ENCODE data around the gene PHLDB2.

The PHLDB2 gene

DNA sequence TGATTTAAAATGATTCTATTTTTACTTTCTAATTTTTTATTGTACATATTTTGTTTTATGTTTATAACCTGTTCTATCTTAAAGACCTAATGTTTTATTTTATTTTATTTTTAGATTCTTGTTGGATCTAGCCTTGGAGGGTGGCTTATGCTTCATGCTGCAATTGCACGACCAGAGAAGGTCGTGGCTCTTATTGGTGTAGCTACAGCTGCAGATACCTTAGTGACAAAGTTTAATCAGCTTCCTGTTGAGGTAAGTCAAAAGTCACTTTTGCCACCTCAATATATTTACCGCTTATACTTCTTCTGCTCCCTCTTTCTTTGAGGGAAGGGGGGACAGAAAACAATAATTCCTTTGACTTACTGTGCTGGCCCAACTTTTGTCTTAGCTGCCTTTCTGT is 127.7 kb downstream of the PHLDB2 start:
- no peak for DNase-seq (ENCODE audit: extremely low read depth in 1 of 2, low read depth in 1 of 2)

DNA sequence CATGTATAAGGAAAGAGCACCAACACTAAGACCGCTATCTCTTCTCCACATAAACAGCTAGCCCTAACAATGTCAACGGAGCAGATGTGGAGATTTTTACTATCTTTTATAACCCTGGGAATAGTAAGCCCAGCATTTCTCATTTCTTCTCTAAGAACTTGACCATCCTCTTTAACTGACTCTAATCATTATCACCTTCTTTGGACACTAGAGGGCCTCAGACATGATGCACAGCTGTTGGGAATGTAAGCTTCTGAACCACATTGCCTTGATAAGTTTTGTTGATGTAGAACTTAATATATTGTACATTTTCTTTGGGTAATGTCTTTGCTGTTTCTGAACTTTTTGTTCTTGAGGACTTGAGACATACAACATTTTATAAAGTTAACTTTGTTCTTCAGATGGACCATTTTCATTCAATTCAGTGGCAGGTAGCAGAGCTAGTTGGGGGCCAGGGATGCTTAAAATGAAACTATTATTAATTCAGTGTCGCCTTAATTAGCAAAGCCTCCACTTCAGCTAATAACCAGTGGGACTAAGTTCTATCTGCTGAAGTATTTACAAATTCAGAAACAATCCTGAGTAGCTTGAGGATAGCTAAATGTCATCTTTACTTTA is 130.1 kb downstream of the PHLDB2 start:
- DNase-seq (ENCODE audit: extremely low read depth in 1 of 2, low read depth in 1 of 2): no peak

DNA sequence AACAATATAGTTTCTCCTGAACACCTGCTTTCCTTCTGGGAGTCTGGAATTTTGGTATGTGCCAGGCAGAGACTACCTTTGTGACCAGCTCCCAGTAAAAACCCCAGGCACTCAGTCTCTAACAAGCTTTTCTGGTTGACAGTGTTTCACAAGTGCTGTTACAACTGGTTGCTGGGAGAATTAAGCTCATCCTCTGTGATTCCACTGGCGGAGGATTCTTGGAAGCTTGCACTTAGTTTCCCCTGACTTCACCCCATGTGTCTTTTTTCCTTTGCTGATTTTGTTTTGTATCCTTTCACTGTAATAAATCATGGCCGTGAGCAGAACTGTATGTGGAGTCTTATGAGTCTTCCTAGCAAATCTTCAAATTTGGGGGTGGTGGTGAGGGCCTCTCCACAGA is 134.0 kb downstream of the PHLDB2 start:
- DNase-seq (ENCODE audit: extremely low read depth in 1 of 2, low read depth in 1 of 2): no peak

DNA sequence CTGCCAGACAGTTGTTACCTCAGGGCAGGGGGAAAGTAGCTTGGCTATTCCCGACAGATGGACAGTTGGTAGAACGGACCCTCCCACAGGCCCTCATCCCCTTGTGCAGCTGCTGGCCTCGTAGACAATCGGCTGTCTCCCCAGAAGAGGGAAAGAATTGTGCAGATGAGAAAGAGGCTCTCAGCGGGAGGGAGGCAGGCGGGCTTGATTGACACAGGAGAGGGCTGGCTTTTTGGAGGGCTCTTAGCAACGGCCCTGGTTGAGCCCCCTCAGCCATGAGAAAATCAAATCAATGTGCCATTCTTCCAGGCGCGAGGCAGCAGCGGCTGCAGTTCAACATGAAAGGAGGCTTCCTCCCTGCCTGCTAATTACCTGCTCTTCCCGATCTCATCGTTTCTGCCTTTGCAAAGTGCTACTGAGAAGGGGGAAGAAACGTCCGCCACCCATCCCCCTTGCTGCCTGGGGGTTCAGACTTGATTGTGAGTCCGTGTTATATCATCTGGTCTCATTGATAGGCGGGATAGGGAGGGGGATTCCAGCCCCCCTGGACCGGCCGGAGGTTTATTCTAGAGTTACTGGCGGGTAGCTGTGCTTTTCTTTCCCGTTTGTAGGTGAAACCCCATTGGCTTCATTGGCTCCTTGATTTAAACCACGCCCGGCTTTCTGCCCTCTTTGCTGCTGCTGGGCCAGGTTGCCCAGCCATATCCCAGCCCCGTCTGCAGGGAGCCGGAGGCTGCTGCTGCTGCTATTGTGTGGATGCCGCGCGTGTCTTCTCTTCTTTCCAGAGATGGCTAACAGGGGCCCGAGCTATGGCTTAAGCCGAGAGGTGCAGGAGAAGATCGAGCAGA is 139.8 kb downstream of the PHLDB2 start, which contains the start of gene TAGLN3:
TSS of gene TAGLN3 (plus strand) at position 287 of the 848 bp plus-strand sequence. CDS start at position 788, 501 bp downstream.
- no peak for DNase-seq (ENCODE audit: extremely low read depth in 1 of 2, low read depth in 1 of 2)

DNA sequence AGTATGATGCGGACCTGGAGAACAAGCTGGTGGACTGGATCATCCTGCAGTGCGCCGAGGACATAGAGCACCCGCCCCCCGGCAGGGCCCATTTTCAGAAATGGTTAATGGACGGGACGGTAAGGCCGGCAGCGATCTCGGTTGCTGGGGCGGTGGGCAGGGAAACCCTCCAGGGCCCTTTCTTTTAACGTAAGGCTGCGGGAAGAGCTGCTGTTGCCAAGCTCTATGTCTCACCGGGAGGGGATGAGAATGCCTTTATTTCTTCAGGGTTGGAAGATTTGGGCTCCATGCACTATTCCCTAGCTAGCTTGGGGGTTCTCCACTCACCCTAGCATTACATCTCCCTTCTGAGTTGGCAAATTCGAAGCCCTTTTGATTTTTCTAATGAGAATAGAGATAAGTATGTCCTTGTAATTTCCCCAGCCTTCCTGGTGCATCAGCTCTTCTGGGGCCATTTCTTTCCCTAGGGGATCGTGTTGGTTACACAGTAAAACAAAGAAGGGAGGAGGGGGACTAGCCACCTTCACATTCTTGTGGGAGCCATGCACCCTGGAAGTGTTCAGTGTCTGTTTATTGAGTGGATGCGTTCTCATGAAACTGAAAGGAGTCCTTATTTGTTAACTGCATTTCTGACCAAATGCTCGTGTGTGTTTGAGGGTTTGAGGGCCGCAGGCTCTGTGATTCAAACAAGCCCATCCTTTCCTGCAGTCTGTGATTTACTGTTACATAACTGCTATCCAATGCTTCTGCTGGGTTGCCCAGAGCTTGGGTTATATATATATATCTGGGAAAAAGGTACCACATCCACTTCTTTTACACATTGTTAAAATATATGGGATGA is 140.6 kb downstream of the PHLDB2 start:
- DNase-seq (ENCODE audit: extremely low read depth in 1 of 2, low read depth in 1 of 2): no peak

DNA sequence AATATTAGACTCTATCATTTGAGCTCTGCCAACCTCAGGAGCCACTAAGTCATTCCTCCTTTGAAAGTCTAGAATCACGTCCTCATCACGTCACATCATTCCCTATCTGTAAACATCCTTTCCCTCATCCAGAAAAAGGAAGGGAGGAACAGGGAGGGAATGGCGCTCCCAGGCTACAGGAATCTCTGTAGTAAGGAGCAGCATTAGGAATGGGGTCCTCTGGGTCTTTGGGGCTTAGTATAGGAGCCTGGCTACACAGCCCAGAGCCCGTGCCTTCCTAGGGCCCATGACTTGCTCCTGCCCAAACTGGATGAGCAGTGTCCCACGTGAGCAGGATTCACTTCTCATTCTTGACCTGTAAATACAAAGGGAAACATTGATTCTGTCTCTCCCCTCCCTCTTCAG is 141.3 kb downstream of the PHLDB2 start:
- DNase-seq (ENCODE audit: extremely low read depth in 1 of 2, low read depth in 1 of 2): no peak

DNA sequence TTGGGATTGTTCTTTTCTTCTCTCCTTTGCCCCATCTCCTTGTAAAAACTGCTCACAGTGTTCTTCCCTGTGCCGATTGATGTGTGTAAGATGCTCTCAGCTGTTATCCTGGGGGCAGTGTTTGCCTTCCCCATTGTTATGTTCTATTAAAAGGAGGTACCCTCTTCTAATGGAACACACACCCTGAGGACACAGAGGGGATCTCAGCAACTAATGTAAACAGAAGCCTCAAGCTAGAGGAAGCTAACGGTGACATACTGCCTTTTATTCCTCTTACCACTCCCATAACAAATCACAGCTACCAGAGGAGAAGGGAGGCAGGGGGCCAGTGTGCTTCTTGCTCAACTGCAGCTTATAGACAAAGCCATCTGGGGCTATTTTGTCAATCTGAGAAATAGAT is 141.9 kb downstream of the PHLDB2 start:
- DNase-seq (ENCODE audit: extremely low read depth in 1 of 2, low read depth in 1 of 2): no peak

DNA sequence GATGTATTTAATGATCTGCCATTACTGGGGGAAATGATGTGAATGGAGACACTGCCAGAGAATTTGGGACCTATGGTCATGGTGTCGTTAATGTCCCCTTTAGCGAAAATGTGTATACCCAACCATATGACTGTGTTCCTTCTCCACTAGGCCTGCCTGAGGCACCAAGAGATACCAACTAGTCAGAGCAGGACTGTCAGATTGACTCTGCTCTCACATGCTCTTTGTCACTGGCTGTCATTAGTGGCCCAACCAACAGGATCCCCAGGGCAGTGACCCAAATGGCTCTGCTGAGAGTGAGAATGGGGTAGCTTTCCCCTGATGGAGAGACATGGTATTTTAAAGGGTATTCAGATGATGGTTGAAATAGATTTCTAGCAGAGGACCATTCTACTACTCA is 142.5 kb downstream of the PHLDB2 start:
- no peak for DNase-seq (ENCODE audit: extremely low read depth in 1 of 2, low read depth in 1 of 2)

DNA sequence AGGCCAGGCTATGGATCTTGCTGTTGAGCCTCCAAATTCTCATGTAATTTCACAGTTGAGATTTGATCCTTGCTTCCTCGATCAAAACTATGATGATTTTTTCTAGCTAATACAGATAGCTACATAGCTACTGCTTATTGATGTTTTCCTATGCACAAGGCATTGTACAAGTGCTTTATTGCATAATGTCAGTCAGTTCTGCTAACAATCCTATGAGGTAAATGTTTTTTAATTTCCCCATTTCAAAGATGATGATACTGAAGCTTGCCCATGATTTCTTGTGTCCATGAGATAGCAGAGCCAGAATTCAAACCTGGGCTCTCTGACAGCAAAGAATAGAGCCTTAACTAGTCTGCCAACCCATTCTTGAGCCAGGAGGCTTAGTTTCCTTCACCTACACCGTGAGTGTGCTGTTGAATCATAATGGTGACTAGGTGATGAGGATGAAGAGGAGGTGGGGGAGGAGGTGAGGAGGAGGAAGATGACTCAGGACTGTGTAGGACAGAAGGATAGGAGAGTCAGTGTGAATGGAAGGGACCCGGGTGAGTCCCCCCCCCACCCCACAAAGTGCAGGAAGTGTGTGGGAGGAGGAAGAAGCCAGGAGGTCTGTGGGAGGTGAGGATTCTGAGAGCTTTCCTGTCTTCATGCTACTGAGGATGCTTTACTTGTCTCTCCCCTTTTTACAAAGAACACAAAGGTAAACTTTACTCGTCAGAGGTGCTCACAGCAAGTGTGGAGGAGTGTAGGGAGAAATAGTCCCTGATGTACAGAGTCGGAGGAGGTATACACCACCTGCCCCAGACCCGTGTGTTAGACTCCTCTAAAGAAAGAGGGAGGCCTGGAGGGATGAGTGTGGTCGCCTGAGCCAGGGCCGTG is 143.3 kb downstream of the PHLDB2 start:
- DNase-seq (ENCODE audit: extremely low read depth in 1 of 2, low read depth in 1 of 2): peak; percentile 26 to 50

DNA sequence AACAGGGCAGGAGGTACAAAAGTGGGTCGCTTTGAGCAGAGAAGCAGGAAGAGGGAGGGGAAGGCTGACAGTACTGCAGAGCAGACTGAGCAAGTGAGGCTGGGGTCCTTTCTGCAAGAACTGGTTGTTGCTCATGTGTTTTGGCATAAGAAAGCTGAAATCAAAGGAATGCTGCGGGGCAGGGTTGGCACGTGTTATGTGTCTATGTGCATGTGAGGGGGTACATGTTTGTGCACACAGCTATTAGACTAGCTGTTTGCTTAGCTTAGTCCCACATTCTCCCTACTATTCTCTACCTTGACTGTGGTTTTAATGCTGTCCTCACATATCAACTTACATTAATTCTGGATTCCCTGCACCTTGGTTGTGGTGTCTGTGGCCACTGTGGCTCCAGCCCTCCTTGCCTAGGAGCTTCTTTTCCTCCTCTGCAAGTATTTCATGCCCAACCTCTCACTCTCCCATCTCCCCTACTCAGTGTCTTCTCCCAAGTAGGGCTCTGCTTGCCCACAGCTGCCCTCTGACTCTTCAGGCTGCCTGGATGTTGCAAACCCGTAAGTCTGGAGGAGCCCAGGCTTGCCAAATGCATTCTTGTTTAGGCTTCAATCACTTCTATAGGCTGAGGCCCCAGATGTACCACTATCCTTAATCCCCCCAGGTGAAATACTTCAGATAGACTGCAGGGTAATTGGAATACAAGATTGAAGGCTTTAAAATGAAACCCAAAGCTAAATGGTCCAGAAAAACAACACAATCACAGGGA is 144.4 kb downstream of the PHLDB2 start:
- no peak for DNase-seq (ENCODE audit: extremely low read depth in 1 of 2, low read depth in 1 of 2)

DNA sequence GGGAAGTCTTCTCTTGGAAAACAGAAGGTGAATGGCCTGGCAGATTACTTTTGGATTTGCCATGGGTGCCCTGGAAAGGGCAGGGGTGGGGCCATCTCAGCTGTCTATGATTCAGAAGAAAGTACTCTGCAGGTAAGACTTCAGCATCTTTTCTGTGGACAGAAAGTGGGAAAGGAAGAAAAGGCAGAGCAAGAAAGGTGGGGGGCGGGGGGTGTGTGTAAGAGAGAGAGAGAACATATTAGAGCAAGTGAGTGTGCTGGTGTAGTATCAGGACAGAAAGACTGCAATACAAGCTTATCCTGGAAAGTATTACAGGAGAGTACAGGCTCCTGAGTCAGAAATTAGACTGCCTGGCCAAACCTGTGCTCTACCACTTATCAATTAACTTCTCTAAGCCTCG is 145.1 kb downstream of the PHLDB2 start:
- DNase-seq (ENCODE audit: extremely low read depth in 1 of 2, low read depth in 1 of 2): no peak

DNA sequence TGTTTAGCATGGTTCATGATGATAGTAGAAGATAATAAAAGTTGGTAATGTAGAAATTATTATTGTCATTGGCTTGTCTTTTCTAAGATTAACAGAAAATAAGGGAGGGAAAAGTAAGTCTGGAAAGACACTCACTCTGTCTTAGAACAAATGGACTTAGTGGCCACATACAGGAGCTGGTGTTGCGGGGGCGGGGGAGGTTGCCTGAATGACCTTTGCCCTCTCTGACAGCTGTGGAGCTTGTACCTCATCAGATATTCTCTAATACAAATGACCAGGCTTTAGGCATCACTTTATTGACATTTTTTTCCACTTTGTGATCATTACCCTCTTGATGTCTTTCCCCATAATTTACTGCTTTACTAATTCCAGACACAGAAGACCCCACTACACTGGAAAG is 145.6 kb downstream of the PHLDB2 start:
- no peak for DNase-seq (ENCODE audit: extremely low read depth in 1 of 2, low read depth in 1 of 2)

DNA sequence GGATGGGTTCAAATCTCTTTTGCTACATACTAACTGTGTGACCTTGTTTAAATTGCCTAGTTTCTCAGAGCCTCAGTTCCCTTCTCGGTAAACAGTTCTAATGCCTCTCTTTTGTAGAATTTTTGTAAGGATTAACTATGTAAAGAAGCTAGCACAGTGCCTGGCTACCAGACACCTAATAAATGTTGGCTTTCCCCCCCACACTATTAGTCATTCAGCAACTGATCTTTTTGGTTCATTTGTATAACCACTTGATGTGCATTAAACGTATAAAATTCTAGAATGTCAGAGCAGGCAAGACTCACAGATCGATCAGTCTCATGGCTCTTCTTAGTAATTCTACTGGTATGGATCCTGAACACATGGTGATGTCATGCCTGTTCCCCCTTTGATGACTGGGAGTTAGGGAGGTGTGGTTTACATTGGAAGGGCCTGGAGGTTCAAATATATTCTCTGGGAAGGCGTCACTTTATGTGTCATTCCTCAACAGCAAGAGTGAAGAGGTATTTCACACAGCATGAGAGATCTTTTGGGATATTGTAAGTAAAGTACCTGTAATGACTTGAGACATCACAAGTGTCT is 146.1 kb downstream of the PHLDB2 start:
- DNase-seq (ENCODE audit: extremely low read depth in 1 of 2, low read depth in 1 of 2): no peak

DNA sequence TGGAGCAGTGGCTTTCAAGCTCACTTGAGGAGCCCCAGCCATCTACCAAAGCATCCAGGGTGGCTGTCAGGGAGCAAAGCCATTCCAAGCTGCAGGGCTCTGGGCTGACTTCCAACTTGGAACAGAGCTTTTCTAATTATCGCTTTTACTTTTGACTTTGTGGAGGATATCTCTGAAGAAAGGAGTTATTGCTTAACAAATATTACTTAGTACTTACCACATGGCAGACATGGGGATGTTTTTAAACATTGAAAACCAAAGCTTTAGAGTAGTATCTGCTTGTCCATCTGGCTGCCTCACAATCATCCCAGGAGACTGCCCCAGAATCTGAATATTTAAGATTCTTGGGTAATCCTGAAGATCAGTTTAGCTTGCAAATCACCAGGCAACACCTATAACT is 148.6 kb downstream of the PHLDB2 start:
- DNase-seq (ENCODE audit: extremely low read depth in 1 of 2, low read depth in 1 of 2): no peak

DNA sequence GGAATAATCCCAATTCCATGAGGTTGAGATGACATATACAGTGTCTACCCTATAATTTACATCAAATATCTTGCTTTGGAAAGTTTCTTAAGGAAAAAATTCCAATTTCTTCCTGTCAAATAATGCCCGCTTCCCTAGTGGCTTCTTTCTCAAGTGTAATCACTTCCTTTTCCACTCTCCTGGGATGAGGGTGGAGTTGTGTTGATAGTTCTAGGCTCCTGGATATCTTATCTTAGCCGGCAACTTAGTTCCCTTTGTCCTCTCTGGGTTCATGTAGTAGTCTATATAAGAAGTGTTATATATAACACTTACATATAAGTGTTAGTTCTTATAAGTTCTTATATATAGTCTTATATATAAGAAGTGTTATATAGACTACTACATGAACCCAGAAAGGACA is 150.6 kb downstream of the PHLDB2 start:
- no peak for DNase-seq (ENCODE audit: extremely low read depth in 1 of 2, low read depth in 1 of 2)

DNA sequence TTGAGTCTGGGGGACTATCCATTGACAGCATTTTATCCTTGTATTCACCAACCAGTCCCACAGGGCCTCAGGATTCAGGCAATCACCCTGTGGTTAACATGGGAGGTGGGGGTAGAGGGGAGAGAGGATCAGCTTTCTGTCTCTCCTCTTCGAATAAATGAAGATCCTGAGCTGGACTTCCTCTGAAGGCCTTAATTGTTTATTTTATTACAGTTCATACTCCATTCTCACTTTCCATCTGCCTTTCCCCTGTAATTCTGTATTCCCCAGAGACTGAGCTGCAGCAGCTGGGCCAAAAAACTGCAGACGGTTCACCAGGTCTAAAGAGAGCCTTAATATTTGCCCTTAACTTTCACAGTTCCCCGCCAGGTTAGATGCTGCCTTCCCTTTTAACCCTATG is 151.6 kb downstream of the PHLDB2 start:
- DNase-seq (ENCODE audit: extremely low read depth in 1 of 2, low read depth in 1 of 2): no peak

DNA sequence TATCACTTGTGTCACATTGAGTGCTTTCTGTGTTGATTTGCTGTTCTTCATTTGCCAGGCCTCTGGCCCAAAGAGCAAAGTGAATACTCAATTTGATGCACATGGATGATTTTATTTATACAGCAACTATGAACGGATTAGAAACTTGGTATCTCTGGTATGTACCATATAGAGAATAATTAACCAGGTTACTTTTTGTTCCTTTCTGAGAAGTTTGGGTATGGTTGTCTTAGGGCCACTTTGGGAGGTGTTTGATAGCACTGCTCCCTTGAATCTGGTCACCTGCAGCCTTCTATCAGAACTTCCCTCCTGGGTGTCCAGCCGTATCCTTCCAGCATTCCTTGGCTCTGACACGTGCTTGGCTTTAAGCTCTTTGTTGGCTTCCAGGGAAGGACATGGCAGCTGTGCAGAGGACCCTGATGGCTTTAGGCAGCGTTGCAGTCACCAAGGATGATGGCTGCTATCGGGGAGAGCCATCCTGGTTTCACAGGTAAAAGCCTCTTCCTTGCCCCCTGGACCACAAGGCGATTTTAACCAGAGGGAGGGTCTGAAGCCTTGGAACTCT is 152.4 kb downstream of the PHLDB2 start:
- DNase-seq (ENCODE audit: extremely low read depth in 1 of 2, low read depth in 1 of 2): no peak

DNA sequence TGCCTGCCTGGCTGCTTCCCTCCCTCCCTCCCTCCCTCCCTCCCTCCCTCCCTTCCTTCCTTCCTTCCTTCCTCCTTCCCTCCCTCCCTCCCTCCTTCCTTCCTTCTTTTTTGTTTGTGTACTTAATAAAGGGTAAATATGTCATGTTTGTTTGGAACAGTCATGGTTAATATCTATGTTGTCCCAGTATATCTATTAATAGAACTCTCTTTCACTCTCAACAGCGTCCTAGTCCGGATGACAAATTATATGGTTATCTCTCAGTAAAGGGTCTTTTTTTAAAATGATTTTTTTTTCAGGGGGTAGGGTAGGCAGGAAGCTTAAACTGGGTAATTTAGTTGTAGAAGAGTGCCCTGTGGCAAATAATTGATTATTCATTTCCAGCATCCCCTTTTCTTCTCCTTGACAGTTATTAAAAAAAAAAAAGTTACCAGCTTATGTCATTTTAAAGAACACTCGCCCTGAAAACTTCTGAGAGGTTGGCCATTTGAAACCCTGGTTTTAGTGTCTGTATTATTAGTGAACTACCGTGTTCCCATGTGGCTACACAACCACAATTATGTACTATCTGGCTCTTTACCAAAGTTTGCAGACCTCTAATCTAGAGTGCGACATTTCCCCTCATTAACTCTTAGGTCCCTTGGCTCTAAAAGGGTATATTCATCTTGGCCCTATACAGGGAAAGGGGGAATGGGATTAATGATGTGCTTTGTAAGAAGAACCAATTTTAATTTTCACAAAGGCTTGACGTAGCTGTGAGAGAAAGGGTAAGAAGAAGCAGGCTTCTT is 153.3 kb downstream of the PHLDB2 start:
- no peak for DNase-seq (ENCODE audit: extremely low read depth in 1 of 2, low read depth in 1 of 2)
